SK-N-SH treated with all-trans-retinoic acid at 6 μM for 48 hours (cell line): ENCODE data around the gene ALDOA.
A peak's percentile ranks its signal among the peaks of the same experiment; 100 is the strongest.

Experiments used
- ATAC-seq: fragments of 200-7000 bp; cut with Tn5 transposase; 3 replicates; pipeline ENCODE4 v1.9.1; 2020; ENCODE audit warnings: mild to moderate bottlenecking, moderate library complexity
- ARNTL ChIP-seq: fragments of 450-650 bp; formaldehyde crosslinking; IDR thresholded peaks from 2 replicates; pipeline ENCODE4 v1.5.0; 2020; ENCODE audit warnings: low read depth, mild to moderate bottlenecking, moderate library complexity, borderline replicate concordance
- BACH2 ChIP-seq: fragments of 250-450 bp; sonication (Bioruptor Pico); IDR thresholded peaks from 2 replicates; pipeline ENCODE4 v1.9.0; 2021; ENCODE audit warnings: mild to moderate bottlenecking, borderline replicate concordance
- CREB5 ChIP-seq: fragments of 250-450 bp; sonication (Bioruptor Pico); IDR thresholded peaks from 2 replicates; pipeline ENCODE4 v1.5.1; 2020; ENCODE audit warnings: low read depth, mild to moderate bottlenecking, moderate library complexity
- CSDC2 ChIP-seq: fragments of 250-450 bp; sonication (Bioruptor Pico); IDR thresholded peaks from 2 replicates; pipeline ENCODE4 v1.5.0; 2020; ENCODE audit warnings: mild to moderate bottlenecking, moderate library complexity
- CSRNP3 ChIP-seq: fragments of 250-450 bp; sonication (Bioruptor Pico); IDR thresholded peaks from 2 replicates; pipeline ENCODE4 v1.5.1; 2021; ENCODE audit warnings: mild to moderate bottlenecking, moderate library complexity
- ESRRG ChIP-seq: fragments of 250-450 bp; sonication (Bioruptor Pico); IDR thresholded peaks from 2 replicates; pipeline ENCODE4 v1.6.1; 2021; ENCODE audit warnings: mild to moderate bottlenecking
- GLIS3 ChIP-seq: fragments of 250-450 bp; sonication (Bioruptor Pico); IDR thresholded peaks from 2 replicates; pipeline ENCODE4 v1.5.0; 2020; ENCODE audit warnings: mild to moderate bottlenecking, moderate library complexity
- ISL1 ChIP-seq: fragments of 250-450 bp; sonication (Bioruptor Pico); IDR thresholded peaks from 2 replicates; pipeline ENCODE4 v2.1.2; 2022; ENCODE audit warnings: mild to moderate bottlenecking, moderate library complexity
- OSR1 ChIP-seq: fragments of 250-450 bp; sonication (Bioruptor Pico); IDR thresholded peaks from 2 replicates; pipeline ENCODE4 v1.8.0; 2022; ENCODE audit warnings: moderate library complexity, mild to moderate bottlenecking, inconsistent platforms
- PATZ1 ChIP-seq: fragments of 250-450 bp; sonication (Bioruptor Pico); IDR thresholded peaks from 2 replicates; pipeline ENCODE4 v1.8.0; 2020; ENCODE audit warnings: mild to moderate bottlenecking, moderate library complexity, borderline replicate concordance
- POU6F1 ChIP-seq: fragments of 250-450 bp; sonication (Bioruptor Pico); IDR thresholded peaks from 2 replicates; pipeline ENCODE4 v1.8.0; 2021; ENCODE audit warnings: low read depth, mild to moderate bottlenecking, moderate library complexity, borderline replicate concordance
- PPARA ChIP-seq: fragments of 250-450 bp; sonication (Bioruptor Pico); IDR thresholded peaks from 2 replicates; pipeline ENCODE4 v1.5.0; 2020; ENCODE audit warnings: mild to moderate bottlenecking, borderline replicate concordance
- RARB ChIP-seq: fragments of 250-450 bp; sonication (Bioruptor Pico); IDR thresholded peaks from 2 replicates; pipeline ENCODE4 v1.8.0; 2021; ENCODE audit warnings: mild to moderate bottlenecking, moderate library complexity
- TCF4 ChIP-seq: fragments of 250-450 bp; sonication (Bioruptor Pico); IDR thresholded peaks from 2 replicates; pipeline ENCODE4 v1.8.0; 2021; ENCODE audit warnings: mild to moderate bottlenecking, moderate library complexity, borderline replicate concordance
- TSHZ2 ChIP-seq: fragments of 250-450 bp; sonication (Bioruptor Pico); IDR thresholded peaks from 2 replicates; pipeline ENCODE4 v1.5.0; 2020; ENCODE audit warnings: mild to moderate bottlenecking, moderate library complexity
- ZFP3 ChIP-seq: fragments of 250-450 bp; sonication (Bioruptor Pico); IDR thresholded peaks from 2 replicates; pipeline ENCODE4 v1.5.0; 2020; ENCODE audit warnings: mild to moderate bottlenecking, moderate library complexity
- ZFP30 ChIP-seq: fragments of 450-650 bp; formaldehyde crosslinking; IDR thresholded peaks from 2 replicates; pipeline ENCODE4 v1.5.0; 2022; ENCODE audit warnings: mild to moderate bottlenecking, moderate library complexity
- ZNF565 ChIP-seq: fragments of 450-650 bp; formaldehyde crosslinking; conservative IDR thresholded peaks from 2 replicates; pipeline ENCODE4 v1.5.0; 2020; ENCODE audit warnings: low read depth, mild to moderate bottlenecking, moderate library complexity
- ZNF70 ChIP-seq: fragments of 450-650 bp; formaldehyde crosslinking; IDR thresholded peaks from 2 replicates; pipeline ENCODE4 v1.5.0; 2020; ENCODE audit warnings: mild to moderate bottlenecking, moderate library complexity

ALDOA gene

GRCh38 chr16:30028438-30029076 is 37.0 kb upstream of the ALDOA start (continued):
- no peak for TF ChIP-seq POU6F1 (CRISPR knock-in tag)
- no peak for TF ChIP-seq PPARA (CRISPR knock-in tag)

GRCh38 chr16:30030011-30030685 is 35.4 kb upstream of the ALDOA start:
- peak; percentile 5; the same call in 1 of the 3 replicates for ATAC-seq
- no peak for TF ChIP-seq ZFP3 (CRISPR knock-in tag)
- no peak for TF ChIP-seq PPARA (CRISPR knock-in tag)
- TF ChIP-seq OSR1 (CRISPR knock-in tag), result no peak
- TF ChIP-seq TCF4 (CRISPR knock-in tag), result no peak
- no peak for TF ChIP-seq CREB5 (CRISPR knock-in tag)
- no peak for TF ChIP-seq RARB (CRISPR knock-in tag)
- no peak for TF ChIP-seq POU6F1 (CRISPR knock-in tag)
- no peak for TF ChIP-seq ZNF70 (CRISPR knock-in tag)
- no peak for TF ChIP-seq BACH2
- TF ChIP-seq CSRNP3 (CRISPR knock-in tag), result no peak
- TF ChIP-seq GLIS3 (CRISPR knock-in tag), result no peak
- no peak for TF ChIP-seq ESRRG (CRISPR knock-in tag)
- TF ChIP-seq CSDC2 (CRISPR knock-in tag), result no peak
- no peak for TF ChIP-seq ISL1 (CRISPR knock-in tag)

- TF ChIP-seq GLIS3 (CRISPR knock-in tag) (no peak), PPARA (CRISPR knock-in tag) (no peak)
- peak; percentile 61 for ATAC-seq
These were observed 34.6 kb upstream of the ALDOA start, which contains the start of gene TLCD3B for GRCh38 chr16:30030841-30031413. Gene TLCD3B (minus strand): TSS chr16:30031271. CDS start chr16:30030527, 744 bp downstream.

- ATAC-seq, result peak; percentile 4; the same call in 1 of the 3 replicates
- TF ChIP-seq ESRRG (CRISPR knock-in tag), result no peak
- peak; percentile 93 for TF ChIP-seq ZNF70 (CRISPR knock-in tag)
These were observed 34.1 kb upstream of the ALDOA start for GRCh38 chr16:30031477-30031918.

- ATAC-seq, result peak; percentile 74
- TF ChIP-seq ZFP3 (CRISPR knock-in tag) (no peak), TSHZ2 (CRISPR knock-in tag) (no peak), ZFP30 (CRISPR knock-in tag) (no peak), BACH2 (no peak), PATZ1 (no peak), CSDC2 (CRISPR knock-in tag) (no peak), ESRRG (CRISPR knock-in tag) (no peak), TCF4 (CRISPR knock-in tag) (no peak), RARB (CRISPR knock-in tag) (no peak), ZNF565 (CRISPR knock-in tag) (no peak), ARNTL (CRISPR knock-in tag) (no peak), OSR1 (CRISPR knock-in tag) (no peak)
These were observed 33.3 kb upstream of the ALDOA start for GRCh38 chr16:30032083-30032819.
